Right lobe of liver (tissue), 4 donors: ENCODE results near the gene SMIM43.

Experiments used
- POLR2A ChIP-seq: fragments of 450-650 bp; IDR thresholded peaks from one replicate; pipeline ENCODE4 v1.6.1; 2017; ENCODE audit warnings: antibody characterized with exemption, mild to moderate bottlenecking
- TF ChIP-seq, protein P1 (sequence below), 4 donors: fragments of 200-600 bp in 3 of 4; fragments of 450-650 bp in 1 of 4; IDR thresholded peaks; one replicate each; pipeline versions ENCODE4 v1.5.1 to v1.8.0; 2016 to 2022; ENCODE audit warnings: antibody characterized with exemption in 4 of 4, mild to moderate bottlenecking in 2 of 4
- donor health status: DM: no; HTN: no; CAD: no.
- donor health status: DM: no; HTN: no; CAD: no.
- donor health status: DM: no; HTN: yes; CAD: no.

GRCh38 chr4:121728798-121729226 lies 36.2 kb downstream of the SMIM43 start:
- no peak for TF ChIP-seq POLR2A
- TF ChIP-seq, protein P1, sequence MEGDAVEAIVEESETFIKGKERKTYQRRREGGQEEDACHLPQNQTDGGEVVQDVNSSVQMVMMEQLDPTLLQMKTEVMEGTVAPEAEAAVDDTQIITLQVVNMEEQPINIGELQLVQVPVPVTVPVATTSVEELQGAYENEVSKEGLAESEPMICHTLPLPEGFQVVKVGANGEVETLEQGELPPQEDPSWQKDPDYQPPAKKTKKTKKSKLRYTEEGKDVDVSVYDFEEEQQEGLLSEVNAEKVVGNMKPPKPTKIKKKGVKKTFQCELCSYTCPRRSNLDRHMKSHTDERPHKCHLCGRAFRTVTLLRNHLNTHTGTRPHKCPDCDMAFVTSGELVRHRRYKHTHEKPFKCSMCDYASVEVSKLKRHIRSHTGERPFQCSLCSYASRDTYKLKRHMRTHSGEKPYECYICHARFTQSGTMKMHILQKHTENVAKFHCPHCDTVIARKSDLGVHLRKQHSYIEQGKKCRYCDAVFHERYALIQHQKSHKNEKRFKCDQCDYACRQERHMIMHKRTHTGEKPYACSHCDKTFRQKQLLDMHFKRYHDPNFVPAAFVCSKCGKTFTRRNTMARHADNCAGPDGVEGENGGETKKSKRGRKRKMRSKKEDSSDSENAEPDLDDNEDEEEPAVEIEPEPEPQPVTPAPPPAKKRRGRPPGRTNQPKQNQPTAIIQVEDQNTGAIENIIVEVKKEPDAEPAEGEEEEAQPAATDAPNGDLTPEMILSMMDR (IDR thresholded peaks at IDR 0.05): no peak
